Measurements from ENCODE around the gene MAPK8IP2. TPM values are rescaled to one million over a fixed set of nuclear protein-coding genes. Genes with fewer than 3 reads are reported as not detected.
A peak's percentile ranks its signal among the peaks of the same experiment; 100 is the strongest.

MAPK8IP2 gene
- 6.4 and 7.7 TPM in 2 replicates for total RNA-seq
- long read RNA-seq = 0 reads

DNA sequence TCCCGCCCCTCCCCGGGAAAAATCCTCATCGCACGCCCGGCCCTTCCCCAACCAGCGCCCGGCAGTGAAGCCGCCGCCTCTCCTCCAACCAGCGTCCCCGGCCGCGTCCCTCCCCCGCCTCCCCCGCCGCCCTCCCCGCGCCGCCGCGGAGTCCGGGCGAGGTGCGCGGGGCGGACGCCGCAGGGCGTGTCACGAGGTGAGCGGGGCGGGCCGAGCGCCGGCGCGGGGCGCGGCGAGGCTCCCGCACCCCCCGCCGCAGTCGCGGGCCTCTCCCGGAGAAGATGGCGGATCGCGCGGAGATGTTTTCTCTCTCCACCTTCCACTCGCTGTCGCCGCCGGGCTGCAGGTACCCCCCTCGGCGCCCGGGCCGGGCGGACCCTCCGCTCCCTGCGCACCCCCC, at the start of gene MAPK8IP2:
Gene MAPK8IP2 (plus strand): TSS at position 256 of the 400 bp plus-strand sequence. CDS start 26 bp downstream, at position 282.
- TF ChIP-seq, protein P1, sequence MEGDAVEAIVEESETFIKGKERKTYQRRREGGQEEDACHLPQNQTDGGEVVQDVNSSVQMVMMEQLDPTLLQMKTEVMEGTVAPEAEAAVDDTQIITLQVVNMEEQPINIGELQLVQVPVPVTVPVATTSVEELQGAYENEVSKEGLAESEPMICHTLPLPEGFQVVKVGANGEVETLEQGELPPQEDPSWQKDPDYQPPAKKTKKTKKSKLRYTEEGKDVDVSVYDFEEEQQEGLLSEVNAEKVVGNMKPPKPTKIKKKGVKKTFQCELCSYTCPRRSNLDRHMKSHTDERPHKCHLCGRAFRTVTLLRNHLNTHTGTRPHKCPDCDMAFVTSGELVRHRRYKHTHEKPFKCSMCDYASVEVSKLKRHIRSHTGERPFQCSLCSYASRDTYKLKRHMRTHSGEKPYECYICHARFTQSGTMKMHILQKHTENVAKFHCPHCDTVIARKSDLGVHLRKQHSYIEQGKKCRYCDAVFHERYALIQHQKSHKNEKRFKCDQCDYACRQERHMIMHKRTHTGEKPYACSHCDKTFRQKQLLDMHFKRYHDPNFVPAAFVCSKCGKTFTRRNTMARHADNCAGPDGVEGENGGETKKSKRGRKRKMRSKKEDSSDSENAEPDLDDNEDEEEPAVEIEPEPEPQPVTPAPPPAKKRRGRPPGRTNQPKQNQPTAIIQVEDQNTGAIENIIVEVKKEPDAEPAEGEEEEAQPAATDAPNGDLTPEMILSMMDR (IDR thresholded peaks at IDR 0.05; ENCODE audit: unreplicated experiment) = no peak
- Mint-ChIP-seq H3K4me1 (ENCODE audit: low read depth) (peaks cover 5% of the 10 kb centered on the region), H3K9me3 (ENCODE audit: low read depth) (no peaks in the 10 kb centered on the region), H3K4me3 (ENCODE audit: low read depth) (peak within 1 kb of the TSS; percentile 67), H3K27ac (no peak within 1 kb of the TSS), H3K36me3 (ENCODE audit: insufficient read depth) (peaks cover 5% of the 10 kb centered on the region), H3K27me3 (peaks cover 37% of the 10 kb centered on the region)
- DNase-seq (ENCODE audit: low spot score, unreplicated experiment) = no peak

DNA sequence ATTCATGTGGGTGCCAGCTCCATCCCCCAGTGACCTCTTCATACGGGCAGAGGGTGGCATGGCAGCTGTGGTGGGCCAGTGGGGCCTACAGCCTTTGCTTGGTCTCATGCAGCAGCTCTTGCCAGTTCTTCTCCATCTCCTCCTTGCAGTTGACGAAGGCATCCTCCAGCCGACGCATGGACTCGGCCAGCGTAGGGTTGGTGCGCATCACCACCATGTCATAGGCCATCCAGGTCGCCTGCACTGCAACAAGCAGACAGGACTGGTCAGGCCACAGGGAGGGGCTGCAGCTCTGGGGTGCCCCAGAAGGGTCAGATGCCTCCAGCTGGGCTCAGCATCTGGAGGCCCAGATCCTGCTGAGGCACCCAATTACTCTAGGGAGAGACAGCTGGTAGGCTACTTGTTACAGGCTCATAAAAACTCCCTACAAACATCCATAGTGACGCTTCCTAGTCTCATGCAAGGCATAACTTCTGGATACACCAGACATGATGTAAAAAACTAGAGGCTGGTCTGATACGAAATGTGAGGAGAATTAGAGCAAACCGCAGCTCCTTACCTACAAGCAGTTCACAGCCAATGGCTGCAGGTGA, 49.3 kb upstream of the MAPK8IP2 start:
- peaks cover 18% of the 10 kb centered on the region for H3K27me3 Mint-ChIP-seq
- H3K9me3 Mint-ChIP-seq (ENCODE audit: low read depth) = no peaks in the 10 kb centered on the region
- no peaks in the 10 kb centered on the region for H3K36me3 Mint-ChIP-seq (ENCODE audit: insufficient read depth)
- TF ChIP-seq, protein P1 (IDR thresholded peaks at IDR 0.05; ENCODE audit: unreplicated experiment) = no peak
- DNase-seq (ENCODE audit: low spot score, unreplicated experiment) = no peak
- no peaks in the 10 kb centered on the region for H3K4me1 Mint-ChIP-seq (ENCODE audit: low read depth)
- no peak overlapping the region for H3K4me3 Mint-ChIP-seq (ENCODE audit: low read depth)
- H3K27ac Mint-ChIP-seq = no peak overlapping the region

DNA sequence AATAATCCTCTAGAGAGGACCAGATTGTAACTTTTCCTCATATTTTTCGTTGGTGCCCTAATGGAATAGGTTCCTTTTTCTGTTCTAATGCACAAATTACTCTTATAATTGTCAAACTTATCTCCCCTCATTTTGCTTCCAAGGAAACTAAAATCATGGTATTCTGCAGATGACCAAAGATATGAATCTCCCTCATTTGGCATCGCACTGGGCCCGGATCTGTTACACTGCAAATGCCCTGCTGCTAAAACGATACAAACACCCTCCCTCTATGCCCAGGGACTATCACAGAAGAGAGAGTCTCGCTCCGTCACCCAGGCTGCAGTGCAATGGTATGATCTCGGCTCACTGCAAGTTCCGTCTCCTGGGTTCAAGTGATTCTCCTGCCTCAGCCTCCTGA, 47.3 kb upstream of the MAPK8IP2 start:
- Mint-ChIP-seq H3K27me3 (peaks cover 23% of the 10 kb centered on the region), H3K4me1 (ENCODE audit: low read depth) (no peaks in the 10 kb centered on the region)
- TF ChIP-seq, protein P1 (IDR thresholded peaks at IDR 0.05; ENCODE audit: unreplicated experiment) = no peak

DNA sequence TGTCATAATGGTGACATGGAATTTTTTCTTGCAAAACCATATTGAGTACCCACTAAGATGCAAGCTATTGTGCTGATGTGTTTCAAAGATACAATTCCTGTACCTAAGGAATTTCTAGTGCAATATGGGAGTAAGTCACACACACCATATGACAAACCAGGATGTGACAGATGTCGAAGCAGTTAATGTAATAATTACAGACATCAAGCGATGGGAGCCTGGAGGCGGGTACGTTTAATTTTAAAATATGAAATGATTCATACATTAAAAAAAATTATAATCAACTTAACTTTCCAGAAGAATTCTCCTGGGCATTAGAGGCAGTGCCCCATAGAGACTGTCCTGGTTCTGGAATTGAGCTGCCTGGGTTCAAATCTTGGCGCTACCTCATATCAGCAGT, 43.9 kb upstream of the MAPK8IP2 start:
- Mint-ChIP-seq H3K27ac (no peak overlapping the region), H3K27me3 (peaks cover 50% of the 10 kb centered on the region), H3K9me3 (ENCODE audit: low read depth) (no peaks in the 10 kb centered on the region), H3K4me3 (ENCODE audit: low read depth) (no peak overlapping the region), H3K36me3 (ENCODE audit: insufficient read depth) (no peaks in the 10 kb centered on the region), H3K4me1 (ENCODE audit: low read depth) (no peaks in the 10 kb centered on the region)
- TF ChIP-seq, protein P1 (IDR thresholded peaks at IDR 0.05; ENCODE audit: unreplicated experiment) = no peak
- no peak for DNase-seq (ENCODE audit: low spot score, unreplicated experiment)

More for the DNA sequence above, 47.3 kb upstream of the MAPK8IP2 start:
- no peak for DNase-seq (ENCODE audit: low spot score, unreplicated experiment)
- H3K27ac Mint-ChIP-seq = no peak overlapping the region
- no peaks in the 10 kb centered on the region for H3K9me3 Mint-ChIP-seq (ENCODE audit: low read depth)
- H3K36me3 Mint-ChIP-seq (ENCODE audit: insufficient read depth) = no peaks in the 10 kb centered on the region
- H3K4me3 Mint-ChIP-seq (ENCODE audit: low read depth) = no peak overlapping the region

DNA sequence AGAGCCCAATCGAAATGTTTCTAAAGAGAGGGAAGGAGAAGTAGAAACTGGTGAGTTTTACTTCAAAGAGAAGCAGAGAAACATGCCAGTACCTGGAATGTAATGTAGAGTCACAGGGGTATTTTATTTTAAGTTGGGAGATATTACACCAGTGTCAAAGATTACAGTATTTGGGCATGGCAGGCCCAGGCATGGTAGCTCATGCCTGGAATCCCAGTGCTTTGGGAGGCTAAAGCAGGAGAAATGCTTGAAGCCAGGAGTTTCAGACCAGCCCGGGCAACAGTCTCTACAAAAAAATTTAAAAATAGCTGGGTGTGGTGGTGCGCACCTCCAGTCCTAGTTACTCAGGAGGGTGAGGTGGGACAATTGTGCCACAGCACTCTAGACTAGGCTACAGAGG, 40.6 kb upstream of the MAPK8IP2 start:
- H3K36me3 Mint-ChIP-seq (ENCODE audit: insufficient read depth) = no peaks in the 10 kb centered on the region
- no peaks in the 10 kb centered on the region for H3K9me3 Mint-ChIP-seq (ENCODE audit: low read depth)
- DNase-seq (ENCODE audit: low spot score, unreplicated experiment) = no peak
- peaks cover 44% of the 10 kb centered on the region for H3K27me3 Mint-ChIP-seq
- no peak overlapping the region for H3K4me3 Mint-ChIP-seq (ENCODE audit: low read depth)
- H3K27ac Mint-ChIP-seq = no peak overlapping the region
- peaks cover 8% of the 10 kb centered on the region for H3K4me1 Mint-ChIP-seq (ENCODE audit: low read depth)
- TF ChIP-seq, protein P1 (IDR thresholded peaks at IDR 0.05; ENCODE audit: unreplicated experiment) = no peak

Data from progenitor cell of endocrine pancreas (in vitro differentiated cells).